Hepatocyte (in vitro differentiated cells): Measurements from ENCODE around the gene TEAD3. TPM values are rescaled to one million over a fixed set of nuclear protein-coding genes. Genes with fewer than 3 reads are reported as not detected.

Experiments
- DNase-seq: peaks from one replicate; pipeline ENCODE4 v3.0.0-alpha.2; 2016; ENCODE audit warnings: low spot score
- H2AFZ ChIP-seq: fragments of 200-600 bp; sonication (generic); 2 replicates; pipeline ENCODE4 v1.6.0; 2016; ENCODE audit warnings: antibody characterized with exemption, mild to moderate bottlenecking
- H3K27ac ChIP-seq: fragments of 200-600 bp; sonication (generic); 2 replicates; pipeline ENCODE4 v1.5.1; 2016; ENCODE audit warnings: mild to moderate bottlenecking
- H3K27me3 ChIP-seq: fragments of 200-600 bp; sonication (generic); 2 replicates; pipeline ENCODE4 v1.6.1; 2016
- H3K36me3 ChIP-seq: fragments of 200-600 bp; sonication (generic); replicated peaks from 2 replicates; pipeline ENCODE4 v1.5.1; 2016; ENCODE audit warnings: low read depth; ENCODE audit not compliant: insufficient read depth
- H3K4me1 ChIP-seq: fragments of 200-600 bp; sonication (generic); 2 replicates; pipeline ENCODE4 v1.5.1; 2016; ENCODE audit warnings: mild to moderate bottlenecking, moderate library complexity; ENCODE audit not compliant: insufficient read depth
- H3K4me2 ChIP-seq: fragments of 200-600 bp; sonication (generic); 2 replicates; pipeline ENCODE4 v1.6.0; 2016
- H3K4me3 ChIP-seq: fragments of 200-600 bp; sonication (generic); 2 replicates; pipeline ENCODE4 v1.5.1; 2016; ENCODE audit warnings: mild to moderate bottlenecking
- H3K79me2 ChIP-seq: fragments of 200-600 bp; sonication (generic); 2 replicates; pipeline ENCODE4 v1.6.0; 2017; ENCODE audit warnings: mild to moderate bottlenecking
- H3K9me2 ChIP-seq: fragments of 200-600 bp; sonication (generic); replicated peaks from 2 replicates; pipeline ENCODE4 v1.6.0; 2017; ENCODE audit warnings: mild to moderate bottlenecking; ENCODE audit not compliant: insufficient read depth
- H3K9me3 ChIP-seq: fragments of 200-600 bp; sonication (generic); 2 replicates; pipeline ENCODE4 v1.5.1; 2016; ENCODE audit warnings: low read depth, mild to moderate bottlenecking
- H4K20me1 ChIP-seq: fragments of 200-600 bp; sonication (generic); 2 replicates; pipeline ENCODE4 v1.6.0; 2016; ENCODE audit warnings: mild to moderate bottlenecking; ENCODE audit not compliant: insufficient read depth, poor library complexity, severe bottlenecking
- CTCF ChIP-seq: fragments of 200-600 bp; sonication (generic); IDR thresholded peaks from 2 replicates; pipeline ENCODE4 v1.5.1; 2016; ENCODE audit warnings: antibody characterized with exemption, mild to moderate bottlenecking; ENCODE audit not compliant: poor library complexity
- EZH2 ChIP-seq: fragments of 200-600 bp; sonication (generic); IDR thresholded peaks from 2 replicates; pipeline ENCODE4 v1.6.1; 2016; ENCODE audit warnings: antibody characterized with exemption, mild to moderate bottlenecking, borderline replicate concordance
- EZH2phosphoT487 ChIP-seq: fragments of 200-600 bp; sonication (generic); IDR thresholded peaks from one replicate; pipeline ENCODE4 v1.6.1; 2018; ENCODE audit warnings: antibody characterized with exemption, mild to moderate bottlenecking, low read depth, moderate library complexity; ENCODE audit not compliant: unreplicated experiment, severe bottlenecking
- WGBS: methylation state at CpG from one replicate; pipeline ENCODE4 v1.1.6; 2016; ENCODE audit warnings: low lambda C conversion rate; ENCODE audit errors: missing lambda C conversion rate; 5-methylcytosine and 5-hydroxymethylcytosine counted together
- polyA plus RNA-seq: library from polyadenylated mRNA; unstranded; fragments of >200 nt; fragmentation: Nextera tagmentation; extraction: Ambion mirVana; gene quantifications from 2 replicates; pipeline ENCODE4 v1.2.1, GENCODE V29; 2016
- total RNA-seq: library from RNA; depleted of rRNA; stranded (reverse); fragments of >200 nt; gene quantifications from 2 replicates; pipeline ENCODE4 v1.2.3, GENCODE V29; 2014

The TEAD3 gene
- total and polyA plus RNA-seq, 2 experiments from 2014 or later = 26.3 to 33.0 TPM

GRCh38 chr6:35452183-35453090 lies 44.4 kb downstream of the TEAD3 start, which contains the start of gene FANCE:
Gene FANCE (plus strand): TSS chr6:35452338. CDS start chr6:35452546, 208 bp downstream.
- Histone ChIP-seq H3K79me2 (peaks cover 15% of the 10 kb centered on the region), H3K4me1 (peaks cover 16% of the 10 kb centered on the region), H2AFZ (peak within 1 kb of the TSS; percentile 73), H3K4me2 (peak within 1 kb of the TSS; percentile 94), H3K36me3 (no peaks in the 10 kb centered on the region), H3K9me2 (no peaks in the 10 kb centered on the region), H4K20me1 (no peaks in the 10 kb centered on the region), H3K27me3 (no peaks in the 10 kb centered on the region), H3K27ac (peak within 1 kb of the TSS; percentile 79), H3K4me3 (peak within 1 kb of the TSS; percentile 56), H3K9me3 (no peaks in the 10 kb centered on the region)
- peak; percentile 98 for DNase-seq
- 3% methylated on average over 67 of the region's 87 CpGs for WGBS
- no peak for TF ChIP-seq EZH2phosphoT487
- TF ChIP-seq EZH2 = no peak
- no peak for TF ChIP-seq CTCF

GRCh38 chr6:35451354-35452182 lies 45.3 kb downstream of the TEAD3 start:
- Histone ChIP-seq H4K20me1 (no peaks in the 10 kb centered on the region), H3K9me2 (no peaks in the 10 kb centered on the region), H3K27me3 (no peaks in the 10 kb centered on the region), H3K9me3 (no peaks in the 10 kb centered on the region), H3K27ac (no peak overlapping the region), H3K4me2 (peak overlapping the region; percentile 94), H2AFZ (no peak overlapping the region), H3K36me3 (no peaks in the 10 kb centered on the region), H3K4me3 (no peak overlapping the region), H3K79me2 (peaks cover 15% of the 10 kb centered on the region), H3K4me1 (peaks cover 16% of the 10 kb centered on the region)
- TF ChIP-seq CTCF = no peak
- no peak for TF ChIP-seq EZH2
- no peak for TF ChIP-seq EZH2phosphoT487
- 29% methylated on average over 14 of the region's 20 CpGs for WGBS
- no peak for DNase-seq

GRCh38 chr6:35449287-35449881 lies 47.5 kb downstream of the TEAD3 start:
- Histone ChIP-seq H3K27ac (no peak overlapping the region), H3K27me3 (no peaks in the 10 kb centered on the region), H3K79me2 (peaks cover 9% of the 10 kb centered on the region), H3K9me2 (no peaks in the 10 kb centered on the region), H3K36me3 (no peaks in the 10 kb centered on the region), H2AFZ (no peak overlapping the region), H3K4me2 (no peak overlapping the region), H3K4me1 (peaks cover 14% of the 10 kb centered on the region), H3K4me3 (no peak overlapping the region), H4K20me1 (no peaks in the 10 kb centered on the region), H3K9me3 (no peaks in the 10 kb centered on the region)
- 33% methylated on average over 14 of the region's 14 CpGs for WGBS
- no peak for TF ChIP-seq EZH2
- no peak for TF ChIP-seq EZH2phosphoT487
- peak; percentile 80 for TF ChIP-seq CTCF
- peak; percentile 89 for DNase-seq
